ENCODE measurements around the gene TPX2. TPM values are rescaled to one million over a fixed set of nuclear protein-coding genes. Genes with fewer than 3 reads are reported as not detected.
A peak's percentile ranks its signal among the peaks of the same experiment; 100 is the strongest.

TPX2 gene
- total and polyA plus RNA-seq, 2 donors (not counting 3 experiments of a cell fraction or from before 2014, with no cell fraction given): 24.8 to 114 TPM

- POLR2A ChIA-PET: interaction anchor here (0.5 to 0.7 kb wide), 2 partner anchors 17 to 27 kb away, joined by 3 to 4 read pairs; no protein-coding TSS in a partner anchor
Measured at GRCh38 chr20:31716351-31716750, 22.7 kb upstream of the TPX2 start.

More at GRCh38 chr20:31716351-31716750, 22.7 kb upstream of the TPX2 start:
- BruUV-seq (replicated peaks): no TSS peak
- Histone ChIP-seq H3K4me1 (ENCODE audit: control insufficient read depth, extremely low read depth, insufficient read depth, low read length) (peaks cover 72% of the 10 kb centered on the region), H3K79me2 (ENCODE audit: control insufficient read depth, insufficient read depth, low read length) (peaks cover 82% of the 10 kb centered on the region), H3K36me3 (ENCODE audit: control insufficient read depth in 2 of 2, extremely low read depth in 1 of 2, insufficient read depth in 2 of 2, low read length in 2 of 2) (peaks cover 1 to 4% of the 10 kb centered on the region in 2 experiments), H3K4me3 (replicated peaks in 1 of 3; ENCODE audit: insufficient read depth in 1 of 3, low read depth in 1 of 3, low read length in 3 of 3) (no peak overlapping the region), H3K4me2 (ENCODE audit: insufficient read depth, low read length) (peak overlapping the region; percentile 66), H3K27me3 (ENCODE audit: control insufficient read depth in 2 of 2, insufficient read depth in 2 of 2, low read length in 2 of 2) (no peaks in the 10 kb centered on the region), H3K27ac (ENCODE audit: insufficient read depth, low read depth, low read length) (peak overlapping the region; percentile 15), H4K20me1 (replicated peaks; ENCODE audit: control insufficient read depth, extremely low read depth, insufficient read depth, low read length) (no peaks in the 10 kb centered on the region), H3K9me3 (replicated peaks; ENCODE audit: control insufficient read depth, insufficient read depth, low read length) (no peaks in the 10 kb centered on the region), H2AFZ (ENCODE audit: low read depth, low read length) (no peak overlapping the region), H3K9me1 (replicated peaks; ENCODE audit: control insufficient read depth, extremely low read depth, insufficient read depth, low read length) (no peaks in the 10 kb centered on the region), H3K9ac (replicated peaks; ENCODE audit: extremely low read depth, insufficient read depth, low read length) (no peak overlapping the region)
- intact Hi-C loops (cut with micrococcal nuclease) (no loop called here), dilution Hi-C loops (cut with MboI; ENCODE audit: extremely low pct_ligation_motif_present, low sequenced_read_pairs) (no loop called here)
- FAIRE-seq (no peak), DNase-seq (ENCODE audit: low read depth, low spot score) (no peak)
- no peak for TF ChIP-seq FOS (IDR thresholded peaks at IDR 0.05; ENCODE audit: borderline replicate concordance, insufficient read depth, low read length)
- no peak for TF ChIP-seq GATA2 (IDR thresholded peaks at IDR 0.05; ENCODE audit: insufficient read depth, insufficient read length, low read depth, low read length)
- TF ChIP-seq MAX (IDR thresholded peaks at IDR 0.05; ENCODE audit: insufficient read depth, insufficient read length): no peak
- TF ChIP-seq EZH2 (IDR thresholded peaks at IDR 0.05; ENCODE audit: borderline replicate concordance, low read depth, low read length, severe bottlenecking): no peak
- TF ChIP-seq POLR2A (IDR thresholded peaks at IDR 0.05; ENCODE audit: low read depth, low read length): no peak
- TF ChIP-seq JUN (IDR thresholded peaks at IDR 0.05; ENCODE audit: borderline replicate concordance, insufficient read depth, insufficient read length, low read depth): no peak
- TF ChIP-seq POLR2AphosphoS5 (IDR thresholded peaks at IDR 0.05; ENCODE audit: insufficient read depth, low read depth, low read length): no peak
- no peak for TF ChIP-seq CTCF (IDR thresholded peaks at IDR 0.05; ENCODE audit: extremely low read depth in 1 of 2, insufficient read depth in 1 of 2, low read depth in 1 of 2, low read length in 2 of 2)
- no peak for TF ChIP-seq MYC (IDR thresholded peaks at IDR 0.05; ENCODE audit: low read depth, low read length)
- CTCF ChIA-PET: interaction anchor here (0.9 to 10.5 kb wide), 5 partner anchors 17 to 82 kb away, joined by 3 to 658 read pairs (median 7); partner anchors contain the start of gene TPX2

Data from endothelial cell of umbilical vein (primary cell).